ENCODE measurements around the gene SLC17A8. TPM values are rescaled to one million over a fixed set of nuclear protein-coding genes. Genes with fewer than 3 reads are reported as not detected.

The SLC17A8 gene
- total RNA-seq, 1 experiment from 2014 or later = not detected

GRCh38 chr12:100359248-100359647, 2.4 kb downstream of the SLC17A8 start:
- H3K27me3 ChIP-seq = no peaks in the 10 kb centered on the region
- no peak for DNase-seq

GRCh38 chr12:100359822-100360221, 2.9 kb downstream of the SLC17A8 start:
- H3K27me3 ChIP-seq = no peaks in the 10 kb centered on the region
- H3K4me3 ChIP-seq = no peak overlapping the region
- H3K36me3 ChIP-seq = no peaks in the 10 kb centered on the region
- DNase-seq = no peak
- no peaks in the 10 kb centered on the region for H3K9me3 ChIP-seq

More at GRCh38 chr12:100359248-100359647, 2.4 kb downstream of the SLC17A8 start:
- H3K9me3 ChIP-seq = no peaks in the 10 kb centered on the region
- no peak overlapping the region for H3K4me3 ChIP-seq
- H3K36me3 ChIP-seq = no peaks in the 10 kb centered on the region

- Histone ChIP-seq H3K36me3 (no peaks in the 10 kb centered on the region), H3K9me3 (no peaks in the 10 kb centered on the region), H3K4me3 (no peak overlapping the region), H3K27me3 (no peaks in the 10 kb centered on the region)
- DNase-seq = no peak
Measured at GRCh38 chr12:100360450-100360849, 3.6 kb downstream of the SLC17A8 start.

- H3K27me3 ChIP-seq = no peaks in the 10 kb centered on the region
- H3K36me3 ChIP-seq = no peaks in the 10 kb centered on the region
- H3K9me3 ChIP-seq = no peaks in the 10 kb centered on the region
- no peak for DNase-seq
- H3K4me3 ChIP-seq = no peak overlapping the region
Measured at GRCh38 chr12:100364324-100364723, 7.5 kb downstream of the SLC17A8 start.

GRCh38 chr12:100365411-100365810, 8.5 kb downstream of the SLC17A8 start:
- DNase-seq = no peak
- H3K4me3 ChIP-seq = no peak overlapping the region
- no peaks in the 10 kb centered on the region for H3K9me3 ChIP-seq
- no peaks in the 10 kb centered on the region for H3K36me3 ChIP-seq
- no peaks in the 10 kb centered on the region for H3K27me3 ChIP-seq

- no peaks in the 10 kb centered on the region for H3K9me3 ChIP-seq
- H3K36me3 ChIP-seq = no peaks in the 10 kb centered on the region
- no peak for DNase-seq
- H3K4me3 ChIP-seq = no peak overlapping the region
- H3K27me3 ChIP-seq = no peaks in the 10 kb centered on the region
Measured at GRCh38 chr12:100368066-100368465, 11.2 kb downstream of the SLC17A8 start.

- no peak for DNase-seq
- Histone ChIP-seq H3K27me3 (no peaks in the 10 kb centered on the region), H3K4me3 (no peak overlapping the region)
Measured at GRCh38 chr12:100371146-100371545, 14.3 kb downstream of the SLC17A8 start.

GRCh38 chr12:100372853-100373640, 16.2 kb downstream of the SLC17A8 start:
- Histone ChIP-seq H3K4me3 (no peak overlapping the region), H3K9me3 (no peaks in the 10 kb centered on the region), H3K27me3 (no peaks in the 10 kb centered on the region), H3K36me3 (no peaks in the 10 kb centered on the region)
- no peak for DNase-seq

More at GRCh38 chr12:100371146-100371545, 14.3 kb downstream of the SLC17A8 start:
- Histone ChIP-seq H3K36me3 (no peaks in the 10 kb centered on the region), H3K9me3 (no peaks in the 10 kb centered on the region)

GRCh38 chr12:100375038-100375735, 18.3 kb downstream of the SLC17A8 start:
- H3K36me3 ChIP-seq = no peaks in the 10 kb centered on the region
- peak; percentile 83 for DNase-seq
- H3K27me3 ChIP-seq = no peaks in the 10 kb centered on the region
- no peak overlapping the region for H3K4me3 ChIP-seq
- H3K9me3 ChIP-seq = no peaks in the 10 kb centered on the region

GRCh38 chr12:100376161-100376560, 19.3 kb downstream of the SLC17A8 start:
- no peak overlapping the region for H3K4me3 ChIP-seq
- H3K27me3 ChIP-seq = no peaks in the 10 kb centered on the region
- no peaks in the 10 kb centered on the region for H3K9me3 ChIP-seq
- H3K36me3 ChIP-seq = no peaks in the 10 kb centered on the region
- DNase-seq = no peak

GRCh38 chr12:100381379-100381778, 24.5 kb downstream of the SLC17A8 start:
- H3K9me3 ChIP-seq = no peaks in the 10 kb centered on the region
- DNase-seq = no peak
- H3K36me3 ChIP-seq = no peaks in the 10 kb centered on the region
- no peak overlapping the region for H3K4me3 ChIP-seq
- no peaks in the 10 kb centered on the region for H3K27me3 ChIP-seq

- Histone ChIP-seq H3K4me3 (no peak overlapping the region), H3K9me3 (no peaks in the 10 kb centered on the region), H3K36me3 (no peaks in the 10 kb centered on the region), H3K27me3 (no peaks in the 10 kb centered on the region)
- no peak for DNase-seq
Measured at GRCh38 chr12:100382338-100382737, 25.5 kb downstream of the SLC17A8 start.

- Histone ChIP-seq H3K36me3 (no peaks in the 10 kb centered on the region), H3K4me3 (no peak overlapping the region), H3K9me3 (no peaks in the 10 kb centered on the region), H3K27me3 (no peaks in the 10 kb centered on the region)
- DNase-seq = no peak
Measured at GRCh38 chr12:100383586-100384558, 27.0 kb downstream of the SLC17A8 start.

- Histone ChIP-seq H3K36me3 (no peaks in the 10 kb centered on the region), H3K27me3 (no peaks in the 10 kb centered on the region), H3K4me3 (no peak overlapping the region), H3K9me3 (no peaks in the 10 kb centered on the region)
- no peak for DNase-seq
Measured at GRCh38 chr12:100384559-100384935, 27.7 kb downstream of the SLC17A8 start.

GRCh38 chr12:100388382-100388781, 31.5 kb downstream of the SLC17A8 start:
- no peaks in the 10 kb centered on the region for H3K9me3 ChIP-seq
- no peak for DNase-seq
- no peaks in the 10 kb centered on the region for H3K27me3 ChIP-seq
- H3K36me3 ChIP-seq = no peaks in the 10 kb centered on the region
- H3K4me3 ChIP-seq = no peak overlapping the region

GRCh38 chr12:100391856-100392255, 35.0 kb downstream of the SLC17A8 start:
- Histone ChIP-seq H3K36me3 (no peaks in the 10 kb centered on the region), H3K9me3 (no peaks in the 10 kb centered on the region), H3K4me3 (no peak overlapping the region), H3K27me3 (no peaks in the 10 kb centered on the region)
- no peak for DNase-seq

- Histone ChIP-seq H3K27me3 (no peaks in the 10 kb centered on the region), H3K9me3 (no peaks in the 10 kb centered on the region), H3K4me3 (no peak overlapping the region), H3K36me3 (no peaks in the 10 kb centered on the region)
- no peak for DNase-seq
Measured at GRCh38 chr12:100393200-100393599, 36.3 kb downstream of the SLC17A8 start.
